ENCODE measurements around the gene RIC8A. TPM values are rescaled to one million over a fixed set of nuclear protein-coding genes. Genes with fewer than 3 reads are reported as not detected.
A peak's percentile ranks its signal among the peaks of the same experiment; 100 is the strongest.

Gene RIC8A
- total and polyA plus RNA-seq, 5 donors: 42.4 to 80.6 (median 57.7) TPM

GRCh38 chr11:205221-206001 lies 2.1 kb upstream of the RIC8A start:
- no peaks in the 10 kb centered on the region for H3K9me3 ChIP-seq (ENCODE audit: control insufficient read depth, low read length)
- no peak overlapping the region for H3K27ac ChIP-seq (ENCODE audit: low read length)
- peak in 1 of 3 donors; percentile 51 for DNase-seq
- no peaks in the 10 kb centered on the region for H3K27me3 ChIP-seq (ENCODE audit: control insufficient read depth, insufficient read depth)
- peaks cover 14% of the 10 kb centered on the region for H3K4me1 ChIP-seq (ENCODE audit: control insufficient read depth, insufficient read depth, low read length)
- 87% methylated on average over 16 of the region's 16 CpGs for WGBS
- no peak overlapping the region for H3K4me3 ChIP-seq (ENCODE audit: low read length)
- ATAC-seq: no peak
- intact Hi-C loops (cut with DNase I): loop anchor here in 1 of 4 donors (5.0 kb wide), 2 partner anchors 37 to 152 kb away; no protein-coding TSS in a partner anchor

- intact Hi-C loops (cut with DNase I): loop anchor here in 1 of 4 donors (5.0 kb wide), 2 partner anchors 36 to 151 kb away; no protein-coding TSS in a partner anchor
- peaks cover 14% of the 10 kb centered on the region for H3K4me1 ChIP-seq (ENCODE audit: control insufficient read depth, insufficient read depth, low read length)
- ATAC-seq: no peak
- H3K27me3 ChIP-seq (ENCODE audit: control insufficient read depth, insufficient read depth): no peaks in the 10 kb centered on the region
- peak in 1 of 3 donors; percentile 24 for DNase-seq
- H3K9me3 ChIP-seq (ENCODE audit: control insufficient read depth, low read length): no peaks in the 10 kb centered on the region
- no peak overlapping the region for H3K27ac ChIP-seq (ENCODE audit: low read length)
- peak overlapping the region; percentile 79 for H3K4me3 ChIP-seq (ENCODE audit: low read length)
- WGBS: 81% methylated on average over 7 of the region's 7 CpGs
These were observed 1.5 kb upstream of the RIC8A start for GRCh38 chr11:206002-206384.

- Histone ChIP-seq H3K27ac (ENCODE audit: low read length) (peak overlapping the region; percentile 93), H3K4me3 (ENCODE audit: low read length) (peak overlapping the region; percentile 79), H3K4me1 (ENCODE audit: control insufficient read depth, insufficient read depth, low read length) (peaks cover 14% of the 10 kb centered on the region), H3K27me3 (ENCODE audit: control insufficient read depth, insufficient read depth) (no peaks in the 10 kb centered on the region), H3K9me3 (ENCODE audit: control insufficient read depth, low read length) (no peaks in the 10 kb centered on the region)
- 1% methylated on average over 39 of the region's 39 CpGs for WGBS
- DNase-seq: peak in 1 of 3 donors; percentile 59
- intact Hi-C loops (cut with DNase I): loop anchor here in 1 of 4 donors (5.0 kb wide), 2 partner anchors 36 to 151 kb away; no protein-coding TSS in a partner anchor
- peak; percentile 0 to 3 for ATAC-seq
These were observed 841 bp upstream of the RIC8A start for GRCh38 chr11:206526-207207.

- intact Hi-C loops (cut with DNase I): loop anchor here in 1 of 4 donors (5.0 kb wide), 2 partner anchors 34 to 149 kb away; no protein-coding TSS in a partner anchor
- no peaks in the 10 kb centered on the region for H3K9me3 ChIP-seq (ENCODE audit: control insufficient read depth, low read length)
- peaks cover 14% of the 10 kb centered on the region for H3K4me1 ChIP-seq (ENCODE audit: control insufficient read depth, insufficient read depth, low read length)
- H3K27me3 ChIP-seq (ENCODE audit: control insufficient read depth, insufficient read depth): no peaks in the 10 kb centered on the region
- under 1% methylated on average over 27 of the region's 27 CpGs for WGBS
- ATAC-seq (peak in 1 of 2 donors; percentile 23), DNase-seq (no peak)
- peak overlapping the region; percentile 79 for H3K4me3 ChIP-seq (ENCODE audit: low read length)
- H3K27ac ChIP-seq (ENCODE audit: low read length): peak overlapping the region; percentile 93
These were observed 314 bp downstream of the RIC8A start for GRCh38 chr11:207863-208180.

GRCh38 chr11:208181-208916 lies 841 bp downstream of the RIC8A start:
- under 1% methylated on average over 57 of the region's 57 CpGs for WGBS
- peaks cover 14% of the 10 kb centered on the region for H3K4me1 ChIP-seq (ENCODE audit: control insufficient read depth, insufficient read depth, low read length)
- peak overlapping the region; percentile 93 for H3K27ac ChIP-seq (ENCODE audit: low read length)
- intact Hi-C loops (cut with DNase I): loop anchor here in 1 of 4 donors (5.0 kb wide), 2 partner anchors 34 to 149 kb away; no protein-coding TSS in a partner anchor
- DNase-seq (peak; percentile 87 to 94 (median 94)), ATAC-seq (peak; percentile 80 to 81)
- no peaks in the 10 kb centered on the region for H3K9me3 ChIP-seq (ENCODE audit: control insufficient read depth, low read length)
- peak overlapping the region; percentile 79 for H3K4me3 ChIP-seq (ENCODE audit: low read length)
- H3K27me3 ChIP-seq (ENCODE audit: control insufficient read depth, insufficient read depth): no peaks in the 10 kb centered on the region

GRCh38 chr11:208917-209260 lies 1.4 kb downstream of the RIC8A start:
- Histone ChIP-seq H3K27me3 (ENCODE audit: control insufficient read depth, insufficient read depth) (no peaks in the 10 kb centered on the region), H3K4me3 (ENCODE audit: low read length) (peak overlapping the region; percentile 79), H3K9me3 (ENCODE audit: control insufficient read depth, low read length) (no peaks in the 10 kb centered on the region), H3K4me1 (ENCODE audit: control insufficient read depth, insufficient read depth, low read length) (peaks cover 14% of the 10 kb centered on the region), H3K27ac (ENCODE audit: low read length) (peak overlapping the region; percentile 10)
- ATAC-seq (peak; percentile 2 to 5), DNase-seq (peak in 1 of 3 donors; percentile 83)
- under 1% methylated on average over 26 of the region's 26 CpGs for WGBS
- intact Hi-C loops (cut with DNase I): loop anchor here in 1 of 4 donors (5.0 kb wide), 2 partner anchors 33 to 148 kb away; no protein-coding TSS in a partner anchor

- H3K9me3 ChIP-seq (ENCODE audit: control insufficient read depth, low read length): no peaks in the 10 kb centered on the region
- no peak overlapping the region for H3K27ac ChIP-seq (ENCODE audit: low read length)
- intact Hi-C loops (cut with DNase I): loop anchor here in 1 of 4 donors (5.0 kb wide), 2 partner anchors 33 to 148 kb away; no protein-coding TSS in a partner anchor
- H3K4me1 ChIP-seq (ENCODE audit: control insufficient read depth, insufficient read depth, low read length): peaks cover 14% of the 10 kb centered on the region
- ATAC-seq: no peak
- WGBS: 49% methylated on average over 29 of the region's 29 CpGs
- peak overlapping the region; percentile 79 for H3K4me3 ChIP-seq (ENCODE audit: low read length)
- peak in 1 of 3 donors; percentile 65 for DNase-seq
- H3K27me3 ChIP-seq (ENCODE audit: control insufficient read depth, insufficient read depth): no peaks in the 10 kb centered on the region
These were observed 2.0 kb downstream of the RIC8A start for GRCh38 chr11:209275-210121.

- Histone ChIP-seq H3K9me3 (ENCODE audit: control insufficient read depth, low read length) (no peaks in the 10 kb centered on the region), H3K4me3 (ENCODE audit: low read length) (no peak overlapping the region), H3K27me3 (ENCODE audit: control insufficient read depth, insufficient read depth) (no peaks in the 10 kb centered on the region), H3K4me1 (ENCODE audit: control insufficient read depth, insufficient read depth, low read length) (peaks cover 14% of the 10 kb centered on the region), H3K27ac (ENCODE audit: low read length) (no peak overlapping the region)
- intact Hi-C loops (cut with DNase I): no loop called here
- DNase-seq (peak in 1 of 3 donors; percentile 24), ATAC-seq (no peak)
- WGBS: 85% methylated on average over 9 of the region's 9 CpGs
These were observed 2.8 kb downstream of the RIC8A start for GRCh38 chr11:210122-210802.

GRCh38 chr11:210803-211180 lies 3.3 kb downstream of the RIC8A start:
- ATAC-seq (no peak), DNase-seq (peak in 1 of 3 donors; percentile 32)
- intact Hi-C loops (cut with DNase I): no loop called here
- Histone ChIP-seq H3K4me3 (ENCODE audit: low read length) (no peak overlapping the region), H3K27ac (ENCODE audit: low read length) (no peak overlapping the region), H3K9me3 (ENCODE audit: control insufficient read depth, low read length) (no peaks in the 10 kb centered on the region), H3K4me1 (ENCODE audit: control insufficient read depth, insufficient read depth, low read length) (peaks cover 11% of the 10 kb centered on the region), H3K27me3 (ENCODE audit: control insufficient read depth, insufficient read depth) (no peaks in the 10 kb centered on the region)
- 89% methylated on average over 5 of the region's 5 CpGs for WGBS

Measured in right cardiac atrium (tissue), 5 donors.